ENCODE data around the gene CCSER1. TPM values are rescaled to one million over a fixed set of nuclear protein-coding genes. Genes with fewer than 3 reads are reported as not detected.

CCSER1 gene
- total RNA-seq, 1 experiment from 2014 or later, result 5.9 TPM

DNA sequence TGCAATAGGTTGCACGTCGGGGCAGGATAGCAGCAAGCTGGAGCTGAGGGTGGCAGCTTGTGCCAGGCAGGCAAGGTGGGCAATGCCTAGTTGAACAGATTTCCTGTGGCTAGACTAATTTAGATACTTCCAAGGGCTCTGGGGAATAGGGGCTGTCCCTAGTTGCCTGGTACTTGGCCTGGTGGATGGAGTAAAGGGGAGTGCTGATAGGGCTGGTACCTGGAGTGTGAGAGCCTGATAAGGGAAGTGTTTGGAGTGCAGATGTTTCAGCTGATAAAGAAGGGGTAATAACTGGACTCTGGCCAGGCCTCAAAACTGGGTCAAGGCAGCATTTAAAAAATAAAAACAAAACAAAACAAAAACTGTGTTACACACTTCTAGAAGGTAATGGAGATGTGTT lies 665.5 kb downstream of the CCSER1 start:
- no TSS peak for BruUV-seq (replicated peaks)
- POLR2A ChIA-PET (ENCODE audit: unreplicated experiment), result no interaction called here
- H3K4me2 ChIP-seq, result no peak overlapping the region

DNA sequence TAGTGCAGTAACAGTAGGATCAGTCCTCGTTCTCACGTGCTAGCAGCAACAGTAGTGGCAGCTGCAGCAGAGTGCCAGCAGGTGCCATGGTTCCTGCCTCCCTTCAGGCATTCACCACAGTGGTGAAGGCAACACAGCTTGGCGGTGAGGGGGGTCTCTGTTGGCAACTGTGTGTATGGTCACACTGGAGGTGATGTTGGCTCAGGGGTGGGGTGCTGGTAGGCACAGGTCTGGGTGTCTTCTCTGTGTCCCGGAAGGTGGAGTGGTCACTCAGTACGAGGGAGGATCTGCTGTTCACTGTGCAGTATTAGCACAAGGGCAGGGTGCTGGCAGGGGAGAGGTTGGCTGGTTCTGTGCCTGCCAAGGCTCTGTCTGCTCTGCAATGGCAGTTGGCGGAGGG lies 671.8 kb downstream of the CCSER1 start:
- Histone ChIP-seq H3K27me3 (ENCODE audit: insufficient read depth, low read depth) (no peaks in the 10 kb centered on the region), H3K79me2 (ENCODE audit: low read depth) (no peaks in the 10 kb centered on the region), H3K4me2 (no peak overlapping the region), H3K9me2 (ENCODE audit: insufficient read depth) (no peaks in the 10 kb centered on the region), H3K4me3 (no peak overlapping the region), H2AFZ (no peak overlapping the region), H3K9me3 (ENCODE audit: insufficient read depth, low read depth) (no peaks in the 10 kb centered on the region), H4K20me1 (ENCODE audit: insufficient read depth) (no peaks in the 10 kb centered on the region), H3F3A (ENCODE audit: insufficient read depth, low read depth) (no peaks in the 10 kb centered on the region), H3K36me3 (ENCODE audit: low read depth) (no peaks in the 10 kb centered on the region), H3K4me1 (replicated peaks; ENCODE audit: insufficient read depth) (no peaks in the 10 kb centered on the region), H3K27ac (no peak overlapping the region)
- no peak for TF ChIP-seq EZH2 (IDR thresholded peaks at IDR 0.05; ENCODE audit: low read depth)
- TF ChIP-seq, protein P1, sequence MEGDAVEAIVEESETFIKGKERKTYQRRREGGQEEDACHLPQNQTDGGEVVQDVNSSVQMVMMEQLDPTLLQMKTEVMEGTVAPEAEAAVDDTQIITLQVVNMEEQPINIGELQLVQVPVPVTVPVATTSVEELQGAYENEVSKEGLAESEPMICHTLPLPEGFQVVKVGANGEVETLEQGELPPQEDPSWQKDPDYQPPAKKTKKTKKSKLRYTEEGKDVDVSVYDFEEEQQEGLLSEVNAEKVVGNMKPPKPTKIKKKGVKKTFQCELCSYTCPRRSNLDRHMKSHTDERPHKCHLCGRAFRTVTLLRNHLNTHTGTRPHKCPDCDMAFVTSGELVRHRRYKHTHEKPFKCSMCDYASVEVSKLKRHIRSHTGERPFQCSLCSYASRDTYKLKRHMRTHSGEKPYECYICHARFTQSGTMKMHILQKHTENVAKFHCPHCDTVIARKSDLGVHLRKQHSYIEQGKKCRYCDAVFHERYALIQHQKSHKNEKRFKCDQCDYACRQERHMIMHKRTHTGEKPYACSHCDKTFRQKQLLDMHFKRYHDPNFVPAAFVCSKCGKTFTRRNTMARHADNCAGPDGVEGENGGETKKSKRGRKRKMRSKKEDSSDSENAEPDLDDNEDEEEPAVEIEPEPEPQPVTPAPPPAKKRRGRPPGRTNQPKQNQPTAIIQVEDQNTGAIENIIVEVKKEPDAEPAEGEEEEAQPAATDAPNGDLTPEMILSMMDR (conservative IDR thresholded peaks at IDR 0.05), result no peak
- POLR2A ChIA-PET (ENCODE audit: unreplicated experiment), result no interaction called here
- no peak for DNase-seq
- CTCF ChIA-PET, result no interaction called here
- BruUV-seq (replicated peaks), result no TSS peak
- intact Hi-C loops (cut with micrococcal nuclease; ENCODE audit: unreplicated experiment), result no loop called here

More for the DNA sequence above, 665.5 kb downstream of the CCSER1 start:
- Histone ChIP-seq H3K36me3 (ENCODE audit: low read depth) (no peaks in the 10 kb centered on the region), H3K4me3 (no peak overlapping the region), H3F3A (ENCODE audit: insufficient read depth, low read depth) (no peaks in the 10 kb centered on the region), H3K9me2 (ENCODE audit: insufficient read depth) (no peaks in the 10 kb centered on the region), H3K9me3 (ENCODE audit: insufficient read depth, low read depth) (no peaks in the 10 kb centered on the region), H3K27ac (no peak overlapping the region), H3K4me1 (replicated peaks; ENCODE audit: insufficient read depth) (no peaks in the 10 kb centered on the region), H3K27me3 (ENCODE audit: insufficient read depth, low read depth) (no peaks in the 10 kb centered on the region), H2AFZ (no peak overlapping the region), H3K79me2 (ENCODE audit: low read depth) (no peaks in the 10 kb centered on the region), H4K20me1 (ENCODE audit: insufficient read depth) (no peaks in the 10 kb centered on the region)
- intact Hi-C loops (cut with micrococcal nuclease; ENCODE audit: unreplicated experiment), result no loop called here
- TF ChIP-seq, protein P1 (conservative IDR thresholded peaks at IDR 0.05), result no peak
- no peak for TF ChIP-seq EZH2 (IDR thresholded peaks at IDR 0.05; ENCODE audit: low read depth)
- CTCF ChIA-PET, result no interaction called here
- DNase-seq, result no peak

DNA sequence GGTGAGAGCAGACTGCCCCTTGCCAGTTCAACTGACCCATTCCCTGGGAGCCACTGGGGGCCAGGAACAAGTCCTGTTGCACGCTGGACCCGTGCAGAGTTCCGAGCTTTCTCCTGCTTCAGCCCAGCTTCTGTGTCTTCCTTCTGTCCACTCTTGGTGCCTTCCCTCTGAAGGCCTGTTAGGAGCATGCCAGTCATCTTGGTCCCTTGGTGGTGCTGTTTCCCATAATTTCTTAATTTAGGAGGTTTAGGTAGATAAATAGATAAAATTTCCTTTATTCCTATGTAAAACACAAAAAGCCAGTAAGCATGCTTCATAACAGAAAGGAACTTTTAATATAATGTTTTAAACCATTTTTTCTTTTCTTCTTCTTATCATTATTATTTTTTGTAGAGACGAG lies 672.7 kb downstream of the CCSER1 start:
- POLR2A ChIA-PET (ENCODE audit: unreplicated experiment), result no interaction called here
- CTCF ChIA-PET, result no interaction called here
- H3K4me1 ChIP-seq (replicated peaks; ENCODE audit: insufficient read depth), result no peaks in the 10 kb centered on the region

More for the DNA sequence above, 672.7 kb downstream of the CCSER1 start:
- intact Hi-C loops (cut with micrococcal nuclease; ENCODE audit: unreplicated experiment), result no loop called here
- Histone ChIP-seq H3K36me3 (ENCODE audit: low read depth) (no peaks in the 10 kb centered on the region), H3K9me2 (ENCODE audit: insufficient read depth) (no peaks in the 10 kb centered on the region), H3K4me2 (no peak overlapping the region), H3K79me2 (ENCODE audit: low read depth) (no peaks in the 10 kb centered on the region), H4K20me1 (ENCODE audit: insufficient read depth) (no peaks in the 10 kb centered on the region), H3K27me3 (ENCODE audit: insufficient read depth, low read depth) (no peaks in the 10 kb centered on the region), H3K27ac (no peak overlapping the region), H3K4me3 (no peak overlapping the region), H3K9me3 (ENCODE audit: insufficient read depth, low read depth) (no peaks in the 10 kb centered on the region), H3F3A (ENCODE audit: insufficient read depth, low read depth) (no peaks in the 10 kb centered on the region), H2AFZ (no peak overlapping the region)
- no TSS peak for BruUV-seq (replicated peaks)
- TF ChIP-seq EZH2 (IDR thresholded peaks at IDR 0.05; ENCODE audit: low read depth), result no peak
- TF ChIP-seq, protein P1 (conservative IDR thresholded peaks at IDR 0.05), result no peak
- DNase-seq, result no peak

Measured in PC-9 (cell line).